WI38 (cell line): ENCODE measurements around the gene TTLL7.

Experiments
- H3K4me3 ChIP-seq: 2 replicates; pipeline ENCODE4 v1.5.1; 2011; ENCODE audit warnings: low read depth, mild to moderate bottlenecking, control low read depth, low read length
- CTCF ChIP-seq: IDR thresholded peaks from 2 replicates; pipeline ENCODE4 v1.5.1; 2012; ENCODE audit warnings: low read depth, mild to moderate bottlenecking, control low read depth, low read length

The TTLL7 gene

GRCh38 chr1:83844546-83844945 is 154.4 kb downstream of the TTLL7 start:
- no peak for TF ChIP-seq CTCF
- no peak overlapping the region for H3K4me3 ChIP-seq

- TF ChIP-seq CTCF: no peak
- no peak overlapping the region for H3K4me3 ChIP-seq
These were observed 159.3 kb downstream of the TTLL7 start for GRCh38 chr1:83839566-83840173.

GRCh38 chr1:83838573-83838972 is 160.4 kb downstream of the TTLL7 start:
- TF ChIP-seq CTCF: no peak

GRCh38 chr1:83836543-83836942 is 162.4 kb downstream of the TTLL7 start:
- TF ChIP-seq CTCF: no peak
- H3K4me3 ChIP-seq: no peak overlapping the region

More at GRCh38 chr1:83838573-83838972, 160.4 kb downstream of the TTLL7 start:
- no peak overlapping the region for H3K4me3 ChIP-seq

- no peak for TF ChIP-seq CTCF
- H3K4me3 ChIP-seq: no peak overlapping the region
These were observed 164.2 kb downstream of the TTLL7 start for GRCh38 chr1:83834621-83835264.

- TF ChIP-seq CTCF: no peak
- no peak overlapping the region for H3K4me3 ChIP-seq
These were observed 166.7 kb downstream of the TTLL7 start for GRCh38 chr1:83832194-83832593.

- TF ChIP-seq CTCF: no peak
- no peak overlapping the region for H3K4me3 ChIP-seq
These were observed 169.8 kb downstream of the TTLL7 start for GRCh38 chr1:83829106-83829505.
